Mesenchymal stem cell (in vitro differentiated cells and primary cell): ENCODE results near the gene RBM19.

Source experiments
- DNase-seq: peaks from one replicate; pipeline ENCODE4 v3.0.0-alpha.2; 2013
- H2AFZ ChIP-seq: one replicate; pipeline ENCODE4 v1.6.1; 2013; ENCODE audit warnings: low read depth, mild to moderate bottlenecking, control low read depth, inconsistent platforms, low read length, moderate library complexity
- H2AK5ac ChIP-seq: 2 replicates; pipeline ENCODE4 v1.6.1; 2013; ENCODE audit warnings: low read length, moderate library complexity, mild to moderate bottlenecking, inconsistent platforms; ENCODE audit not compliant: severe bottlenecking
- H2BK120ac ChIP-seq: one replicate; pipeline ENCODE4 v1.6.1; 2013; ENCODE audit warnings: low read depth, mild to moderate bottlenecking, inconsistent platforms, low read length, moderate library complexity
- H2BK12ac ChIP-seq, 2 experiments: one replicate each; pipeline ENCODE4 v1.6.1; 2013; ENCODE audit warnings: inconsistent platforms in 2 of 2, low read length in 2 of 2, mild to moderate bottlenecking in 2 of 2, moderate library complexity in 2 of 2, control low read depth in 1 of 2
- H2BK15ac ChIP-seq: one replicate; pipeline ENCODE4 v1.6.1; 2013; ENCODE audit warnings: mild to moderate bottlenecking, low read depth, inconsistent platforms; ENCODE audit not compliant: poor library complexity, severe bottlenecking
- H2BK5ac ChIP-seq: 2 replicates; pipeline ENCODE4 v1.6.1; 2013; ENCODE audit warnings: low read depth, mild to moderate bottlenecking, low read length, control low read depth, inconsistent platforms; ENCODE audit not compliant: poor library complexity, severe bottlenecking
- H3K14ac ChIP-seq, 2 experiments: one replicate each; pipeline ENCODE4 v1.6.1; 2013; ENCODE audit warnings: inconsistent platforms in 2 of 2, low read length in 2 of 2, control low read depth in 1 of 2, mild to moderate bottlenecking in 1 of 2, moderate library complexity in 1 of 2
- H3K18ac ChIP-seq, 2 experiments: one replicate each; pipeline ENCODE4 v1.6.1; 2013; ENCODE audit warnings: inconsistent platforms in 2 of 2, low read length in 2 of 2, control low read depth in 1 of 2, low read depth in 1 of 2, mild to moderate bottlenecking in 1 of 2
- H3K23ac ChIP-seq, 2 experiments: one replicate each; pipeline ENCODE4 v1.6.1; 2013; ENCODE audit warnings: inconsistent platforms in 2 of 2, low read length in 2 of 2, mild to moderate bottlenecking in 2 of 2, moderate library complexity in 2 of 2, control low read depth in 1 of 2
- H3K27ac ChIP-seq: 2 replicates; pipeline ENCODE4 v1.5.1; 2013; ENCODE audit warnings: mild to moderate bottlenecking, moderate library complexity, low read length, control low read depth, inconsistent platforms; ENCODE audit not compliant: poor library complexity, severe bottlenecking
- H3K27me3 ChIP-seq, 2 experiments: 2 replicates each; pipeline versions ENCODE4 v1.6.1 to v1.7.0; 2013; ENCODE audit warnings: low read length in 2 of 2, mild to moderate bottlenecking in 2 of 2, moderate library complexity in 2 of 2, control low read depth in 1 of 2, inconsistent platforms in 1 of 2; ENCODE audit not compliant: control insufficient read depth in 1 of 2, insufficient read depth in 1 of 2
- H3K36me3 ChIP-seq, 2 experiments: 2 replicates each; pipeline versions ENCODE4 v1.6.1 to v1.7.0; 2013; ENCODE audit warnings: low read length in 2 of 2, control low read depth in 1 of 2, inconsistent platforms in 1 of 2, low read depth in 1 of 2, mild to moderate bottlenecking in 1 of 2; ENCODE audit not compliant: insufficient read depth in 2 of 2, control insufficient read depth in 1 of 2
- H3K4ac ChIP-seq, 2 experiments: one replicate each; pipeline ENCODE4 v1.6.1; 2013; ENCODE audit warnings: inconsistent platforms in 2 of 2, low read length in 2 of 2, mild to moderate bottlenecking in 2 of 2, moderate library complexity in 2 of 2, control low read depth in 1 of 2, low read depth in 1 of 2
- H3K4me1 ChIP-seq: 2 replicates; pipeline ENCODE4 v1.6.1; 2013; ENCODE audit warnings: low read depth, low read length, control low read depth; ENCODE audit not compliant: control insufficient read depth, insufficient read depth
- H3K4me2 ChIP-seq: 2 replicates; pipeline ENCODE4 v1.6.1; 2013; ENCODE audit warnings: low read length, mild to moderate bottlenecking, inconsistent platforms; ENCODE audit not compliant: poor library complexity, severe bottlenecking
- H3K4me3 ChIP-seq, 2 experiments: 2 replicates each; pipeline versions ENCODE4 v1.5.1 to v1.7.0; 2013; ENCODE audit warnings: low read length in 2 of 2, mild to moderate bottlenecking in 2 of 2, control low read depth in 1 of 2, low read depth in 1 of 2; ENCODE audit not compliant: insufficient read depth in 1 of 2
- H3K79me1 ChIP-seq: replicated peaks from 2 replicates; pipeline ENCODE4 v1.6.1; 2013; ENCODE audit warnings: mild to moderate bottlenecking, control low read depth, low read length, inconsistent platforms; ENCODE audit not compliant: poor library complexity, severe bottlenecking
- H3K9ac ChIP-seq: 2 replicates; pipeline ENCODE4 v1.7.0; 2013; ENCODE audit warnings: mild to moderate bottlenecking, low read length, moderate library complexity
- H3K9me3 ChIP-seq: 2 replicates; pipeline ENCODE4 v1.7.0; 2013; ENCODE audit warnings: mild to moderate bottlenecking, low read length; ENCODE audit not compliant: control insufficient read depth
- H4K8ac ChIP-seq: one replicate; pipeline ENCODE4 v1.6.1; 2013; ENCODE audit warnings: inconsistent platforms, mild to moderate bottlenecking, low read length, moderate library complexity
- H4K91ac ChIP-seq: one replicate; pipeline ENCODE4 v1.6.1; 2013; ENCODE audit warnings: mild to moderate bottlenecking, low read length, inconsistent platforms
- WGBS: methylation state at CpG from one replicate; pipeline ENCODE4 v1.1.7; 2013; ENCODE audit warnings: mixed read lengths; 5-methylcytosine and 5-hydroxymethylcytosine counted together

The RBM19 gene

DNA sequence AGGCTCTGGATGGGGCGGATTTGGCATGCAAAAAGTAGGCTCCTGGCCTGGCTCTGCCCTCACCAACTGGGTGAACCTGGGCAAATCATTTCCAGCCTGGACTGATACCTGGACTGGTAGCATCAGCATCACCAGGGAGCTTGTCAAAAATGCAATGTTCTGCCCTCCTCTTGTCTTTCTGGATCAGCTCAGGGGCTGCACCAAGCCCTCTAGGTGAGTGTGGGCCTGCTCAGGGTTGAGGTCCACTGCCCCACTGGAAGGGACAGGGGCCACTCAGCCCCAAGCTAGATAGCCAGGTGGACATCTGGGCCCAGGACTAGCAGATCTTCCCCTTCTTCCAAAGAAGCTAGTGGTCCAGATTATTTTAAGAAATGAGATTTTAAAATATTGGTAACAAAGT is 99.6 kb downstream of the RBM19 start:
- Histone ChIP-seq H2BK5ac (no peak overlapping the region), H3K4me3 (no peak overlapping the region), H3K14ac (no peak overlapping the region), H3K9me3 (no peaks in the 10 kb centered on the region), H4K8ac (no peak overlapping the region), H3K79me1 (peaks cover 3% of the 10 kb centered on the region), H4K91ac (no peak overlapping the region), H3K18ac (no peak overlapping the region), H3K4ac (no peak overlapping the region), H3K27ac (no peak overlapping the region), H3K4me2 (no peak overlapping the region), H3K9ac (no peak overlapping the region), H2AFZ (no peak overlapping the region), H2BK15ac (no peak overlapping the region), H2AK5ac (no peak overlapping the region), H2BK12ac (no peak overlapping the region), H2BK120ac (no peak overlapping the region), H3K4me1 (peaks cover 18% of the 10 kb centered on the region), H3K23ac (no peak overlapping the region), H3K27me3 (no peaks in the 10 kb centered on the region), H3K36me3 (peaks cover 5 to 11% of the 10 kb centered on the region in 2 experiments)
- WGBS = 100% methylated on average over 1 of the region's 1 CpG
- DNase-seq = no peak

GRCh38 chr12:113863455-113863845 is 102.7 kb downstream of the RBM19 start:
- Histone ChIP-seq H3K9ac (peak overlapping the region; percentile 21), H4K8ac (peak overlapping the region; percentile 66), H2BK5ac (no peak overlapping the region), H3K23ac (no peak overlapping the region), H3K18ac (peak overlapping the region in 1 of 2 experiments; percentile 76), H2AK5ac (no peak overlapping the region), H3K9me3 (no peaks in the 10 kb centered on the region), H3K4me3 (no peak overlapping the region), H3K4ac (peak overlapping the region; percentile 20 to 59), H3K4me1 (peaks cover 31% of the 10 kb centered on the region), H3K14ac (no peak overlapping the region), H3K36me3 (peaks cover 8 to 12% of the 10 kb centered on the region in 2 experiments), H3K27ac (peak overlapping the region; percentile 63), H2AFZ (no peak overlapping the region), H3K27me3 (no peaks in the 10 kb centered on the region), H3K4me2 (peak overlapping the region; percentile 59), H3K79me1 (peaks cover 3% of the 10 kb centered on the region), H2BK15ac (no peak overlapping the region), H2BK12ac (peak overlapping the region in 1 of 2 experiments; percentile 91), H2BK120ac (no peak overlapping the region), H4K91ac (no peak overlapping the region)
- no peak for DNase-seq
- WGBS = 79% methylated on average over 2 of the region's 2 CpGs

DNA sequence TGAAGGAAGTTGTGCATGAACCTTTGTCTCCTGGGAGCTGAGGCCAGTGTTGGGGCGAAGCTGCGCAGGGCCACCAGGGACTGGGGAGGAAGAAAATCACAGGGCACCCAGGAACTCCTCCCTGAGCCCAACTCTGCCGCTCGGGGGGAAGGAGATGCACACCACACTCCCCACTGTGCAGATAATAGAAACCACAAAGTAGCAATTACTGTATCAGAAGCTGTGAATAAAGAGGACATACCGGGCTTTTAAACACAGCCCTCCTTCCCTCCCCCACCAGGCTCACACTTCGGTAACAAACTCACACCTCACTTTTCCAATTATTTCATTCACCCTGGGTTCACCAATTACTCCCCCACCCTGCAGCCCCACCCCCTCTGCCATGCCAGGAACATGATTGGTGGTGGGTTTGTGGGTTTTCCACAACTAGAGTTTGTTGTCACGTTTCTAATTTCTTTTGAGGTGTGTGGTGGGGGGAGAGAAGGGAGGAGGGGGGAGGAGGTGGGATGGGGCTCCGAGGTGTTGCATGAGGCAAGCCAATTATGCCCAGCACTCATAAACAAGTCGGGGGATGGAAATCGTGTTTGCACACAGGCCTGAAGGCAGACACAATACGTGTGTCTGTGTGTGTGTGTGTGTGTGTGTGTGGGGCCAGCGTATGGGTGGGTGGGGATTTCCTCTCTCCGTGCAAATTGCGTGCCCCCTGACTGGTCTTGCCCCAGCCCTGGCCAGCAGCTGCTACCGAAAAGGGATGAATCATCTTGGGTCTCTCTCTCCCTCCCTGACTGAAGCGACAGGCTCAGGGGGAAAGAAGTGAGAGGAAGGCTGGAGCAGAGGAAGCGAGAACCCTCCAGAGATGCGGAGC is 103.3 kb downstream of the RBM19 start:
- Histone ChIP-seq H3K27me3 (no peaks in the 10 kb centered on the region), H3K4me1 (peaks cover 31% of the 10 kb centered on the region), H2BK5ac (no peak overlapping the region), H2BK15ac (no peak overlapping the region), H3K4ac (no peak overlapping the region), H2AFZ (no peak overlapping the region), H3K9ac (peak overlapping the region; percentile 21), H3K18ac (peak overlapping the region in 1 of 2 experiments; percentile 76), H3K14ac (no peak overlapping the region), H3K9me3 (no peaks in the 10 kb centered on the region), H3K23ac (no peak overlapping the region), H3K79me1 (peaks cover 3% of the 10 kb centered on the region), H2BK120ac (no peak overlapping the region), H2AK5ac (no peak overlapping the region), H3K36me3 (peaks cover 15 to 19% of the 10 kb centered on the region in 2 experiments), H4K91ac (no peak overlapping the region), H3K4me2 (peak overlapping the region; percentile 59), H3K4me3 (no peak overlapping the region), H3K27ac (peak overlapping the region; percentile 63), H4K8ac (peak overlapping the region; percentile 66), H2BK12ac (peak overlapping the region in 1 of 2 experiments; percentile 91)
- DNase-seq = peak; percentile 96
- 15% methylated on average over 13 of the region's 18 CpGs for WGBS

- 88% methylated on average over 9 of the region's 9 CpGs for WGBS
Observed at GRCh38 chr12:113861708-113862312, 104.3 kb downstream of the RBM19 start.

More at GRCh38 chr12:113861708-113862312, 104.3 kb downstream of the RBM19 start:
- no peak overlapping the region for H3K14ac ChIP-seq
- H3K9ac ChIP-seq = no peak overlapping the region
- no peak overlapping the region for H3K4me2 ChIP-seq
- no peak overlapping the region for H3K4ac ChIP-seq
- peak; percentile 64 for DNase-seq
- no peak overlapping the region for H3K23ac ChIP-seq
- peaks cover 31% of the 10 kb centered on the region for H3K4me1 ChIP-seq
- H3K79me1 ChIP-seq = peaks cover 3% of the 10 kb centered on the region
- H4K91ac ChIP-seq = no peak overlapping the region
- H2AK5ac ChIP-seq = peak overlapping the region; percentile 45
- H3K27me3 ChIP-seq = no peaks in the 10 kb centered on the region
- H2BK120ac ChIP-seq = peak overlapping the region; percentile 43
- no peaks in the 10 kb centered on the region for H3K9me3 ChIP-seq
- no peak overlapping the region for H3K27ac ChIP-seq
- peak overlapping the region; percentile 75 to 84 for H3K18ac ChIP-seq
- peak overlapping the region; percentile 52 for H4K8ac ChIP-seq
- peak overlapping the region; percentile 37 to 38 for H2BK12ac ChIP-seq
- no peak overlapping the region for H2BK15ac ChIP-seq
- H2AFZ ChIP-seq = no peak overlapping the region
- H3K36me3 ChIP-seq = peaks cover 25 to 28% of the 10 kb centered on the region in 2 experiments
- no peak overlapping the region for H3K4me3 ChIP-seq
- H2BK5ac ChIP-seq = no peak overlapping the region
